ENCODE results near the gene MCM6. TPM values are rescaled to one million over a fixed set of nuclear protein-coding genes. Genes with fewer than 3 reads are reported as not detected.
"Not testable (repeated sequence)": the region's sequence is repeated elsewhere in the genome, so short reads cannot be mapped to it uniquely, and the experiment has no call there.

The MCM6 gene
- total and polyA plus RNA-seq, 4 donors = 6.8 to 15.6 (median 11.2) TPM

GRCh38 chr2:135817951-135818350, 58.3 kb downstream of the MCM6 start:
- H3K9me3 ChIP-seq (ENCODE audit: control insufficient read depth in 4 of 4, insufficient read depth in 3 of 4, low read length in 3 of 4) = no peaks in the 10 kb centered on the region
- WGBS, 2 donors = 71 to 72% methylated on average over 4 of the region's 4 CpGs
- TF ChIP-seq, protein P1, sequence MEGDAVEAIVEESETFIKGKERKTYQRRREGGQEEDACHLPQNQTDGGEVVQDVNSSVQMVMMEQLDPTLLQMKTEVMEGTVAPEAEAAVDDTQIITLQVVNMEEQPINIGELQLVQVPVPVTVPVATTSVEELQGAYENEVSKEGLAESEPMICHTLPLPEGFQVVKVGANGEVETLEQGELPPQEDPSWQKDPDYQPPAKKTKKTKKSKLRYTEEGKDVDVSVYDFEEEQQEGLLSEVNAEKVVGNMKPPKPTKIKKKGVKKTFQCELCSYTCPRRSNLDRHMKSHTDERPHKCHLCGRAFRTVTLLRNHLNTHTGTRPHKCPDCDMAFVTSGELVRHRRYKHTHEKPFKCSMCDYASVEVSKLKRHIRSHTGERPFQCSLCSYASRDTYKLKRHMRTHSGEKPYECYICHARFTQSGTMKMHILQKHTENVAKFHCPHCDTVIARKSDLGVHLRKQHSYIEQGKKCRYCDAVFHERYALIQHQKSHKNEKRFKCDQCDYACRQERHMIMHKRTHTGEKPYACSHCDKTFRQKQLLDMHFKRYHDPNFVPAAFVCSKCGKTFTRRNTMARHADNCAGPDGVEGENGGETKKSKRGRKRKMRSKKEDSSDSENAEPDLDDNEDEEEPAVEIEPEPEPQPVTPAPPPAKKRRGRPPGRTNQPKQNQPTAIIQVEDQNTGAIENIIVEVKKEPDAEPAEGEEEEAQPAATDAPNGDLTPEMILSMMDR (IDR thresholded peaks at IDR 0.05; ENCODE audit: control extremely low read depth, extremely low read depth) = no peak

GRCh38 chr2:135817466-135817865, 58.8 kb downstream of the MCM6 start:
- Histone ChIP-seq H3K36me3 (ENCODE audit: control insufficient read depth in 4 of 4, insufficient read depth in 4 of 4, low read length in 4 of 4) (no peaks in the 10 kb centered on the region), H3K4me1 (ENCODE audit: control insufficient read depth in 5 of 5, insufficient read depth in 5 of 5, low read length in 5 of 5) (no peaks in the 10 kb centered on the region), H3K27me3 (ENCODE audit: control insufficient read depth in 3 of 3, insufficient read depth in 3 of 3, low read length in 2 of 3) (no peaks in the 10 kb centered on the region), H3K9ac (ENCODE audit: insufficient read depth in 1 of 2, low read length in 2 of 2) (no peak overlapping the region), H3K4me3 (no peak overlapping the region), H3K9me3 (ENCODE audit: control insufficient read depth in 4 of 4, insufficient read depth in 3 of 4, low read length in 3 of 4) (no peaks in the 10 kb centered on the region), H3K27ac (ENCODE audit: low read depth in 1 of 2, low read length in 1 of 2) (no peak overlapping the region)
- 90% methylated on average over 18 of the region's 18 CpGs for WGBS, 2 donors
- no peak for DNase-seq
- ATAC-seq (ENCODE audit: insufficient read depth, low FRiP score) = peak; percentile 47
- TF ChIP-seq, protein P1 (IDR thresholded peaks at IDR 0.05; ENCODE audit: control extremely low read depth, extremely low read depth) = no peak

More at GRCh38 chr2:135817951-135818350, 58.3 kb downstream of the MCM6 start:
- no peak overlapping the region for H3K27ac ChIP-seq (ENCODE audit: low read depth in 1 of 2, low read length in 1 of 2)
- no peaks in the 10 kb centered on the region for H3K36me3 ChIP-seq (ENCODE audit: control insufficient read depth in 4 of 4, insufficient read depth in 4 of 4, low read length in 4 of 4)
- DNase-seq (no peak), ATAC-seq (ENCODE audit: insufficient read depth, low FRiP score) (no peak)
- H3K27me3 ChIP-seq (ENCODE audit: control insufficient read depth in 3 of 3, insufficient read depth in 3 of 3, low read length in 2 of 3) = no peaks in the 10 kb centered on the region
- H3K4me1 ChIP-seq (ENCODE audit: control insufficient read depth in 5 of 5, insufficient read depth in 5 of 5, low read length in 5 of 5) = no peaks in the 10 kb centered on the region
- no peak overlapping the region for H3K4me3 ChIP-seq
- no peak overlapping the region for H3K9ac ChIP-seq (ENCODE audit: insufficient read depth in 1 of 2, low read length in 2 of 2)

DNA sequence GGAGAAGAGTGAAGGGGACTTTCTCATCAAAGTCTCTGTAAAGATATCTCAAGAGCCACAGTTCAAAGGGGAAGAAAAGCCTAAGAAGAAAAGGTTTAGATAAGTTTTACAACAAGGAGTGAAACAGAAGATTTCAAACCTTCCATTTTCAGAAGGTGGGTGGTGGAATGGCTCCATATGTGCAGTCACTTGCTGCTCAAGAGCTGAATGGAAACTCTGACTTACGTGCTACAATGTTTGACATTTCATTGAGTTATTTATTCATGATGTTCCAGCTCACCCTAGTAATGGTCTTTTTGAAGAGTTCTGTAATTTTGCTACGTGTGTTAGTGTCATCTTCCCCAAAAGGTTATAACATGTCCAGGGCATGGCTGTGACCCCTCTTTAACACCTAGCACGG, 61.0 kb downstream of the MCM6 start:
- Histone ChIP-seq H3K9me3 (ENCODE audit: control insufficient read depth in 4 of 4, insufficient read depth in 3 of 4, low read length in 3 of 4) (no peaks in the 10 kb centered on the region), H3K9ac (ENCODE audit: insufficient read depth in 1 of 2, low read length in 2 of 2) (no peak overlapping the region), H3K27ac (ENCODE audit: low read depth in 1 of 2, low read length in 1 of 2) (no peak overlapping the region), H3K4me1 (ENCODE audit: control insufficient read depth in 5 of 5, insufficient read depth in 5 of 5, low read length in 5 of 5) (no peaks in the 10 kb centered on the region), H3K36me3 (ENCODE audit: control insufficient read depth in 4 of 4, insufficient read depth in 4 of 4, low read length in 4 of 4) (no peaks in the 10 kb centered on the region), H3K27me3 (ENCODE audit: control insufficient read depth in 3 of 3, insufficient read depth in 3 of 3, low read length in 2 of 3) (no peaks in the 10 kb centered on the region), H3K4me3 (no peak overlapping the region)
- WGBS, 2 donors = 78 to 82% methylated on average over 3 of the region's 3 CpGs
- TF ChIP-seq, protein P1 (IDR thresholded peaks at IDR 0.05; ENCODE audit: control extremely low read depth, extremely low read depth) = no peak
- DNase-seq (no peak), ATAC-seq (ENCODE audit: insufficient read depth, low FRiP score) (no peak)

DNA sequence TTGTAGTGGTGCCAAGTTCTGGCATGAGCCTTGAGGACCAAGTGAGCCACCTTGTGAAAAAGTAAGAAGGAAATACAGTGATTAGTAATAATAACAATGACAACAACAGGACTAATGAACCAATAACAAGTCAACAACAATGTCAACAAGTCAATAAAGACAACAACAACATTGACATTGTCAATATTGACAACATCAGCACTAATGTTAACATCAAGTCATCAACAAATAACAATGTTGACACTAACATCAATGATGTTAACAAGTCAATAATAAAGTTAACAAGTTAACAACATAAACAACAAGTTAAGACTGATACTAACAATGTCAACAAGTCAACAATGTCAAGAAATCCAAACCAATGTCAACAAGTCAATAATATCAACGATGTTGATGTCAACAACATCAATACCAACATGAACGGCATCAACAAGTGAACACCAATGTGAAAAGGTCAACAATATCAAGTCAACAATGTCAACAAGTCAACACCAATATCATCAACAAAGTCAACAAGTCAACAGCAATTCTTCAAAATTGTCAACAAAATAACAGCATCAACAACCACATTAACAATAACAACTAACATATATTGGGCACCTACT, 63.2 kb downstream of the MCM6 start:
- TF ChIP-seq, protein P1 (IDR thresholded peaks at IDR 0.05; ENCODE audit: control extremely low read depth, extremely low read depth) = no peak

DNA sequence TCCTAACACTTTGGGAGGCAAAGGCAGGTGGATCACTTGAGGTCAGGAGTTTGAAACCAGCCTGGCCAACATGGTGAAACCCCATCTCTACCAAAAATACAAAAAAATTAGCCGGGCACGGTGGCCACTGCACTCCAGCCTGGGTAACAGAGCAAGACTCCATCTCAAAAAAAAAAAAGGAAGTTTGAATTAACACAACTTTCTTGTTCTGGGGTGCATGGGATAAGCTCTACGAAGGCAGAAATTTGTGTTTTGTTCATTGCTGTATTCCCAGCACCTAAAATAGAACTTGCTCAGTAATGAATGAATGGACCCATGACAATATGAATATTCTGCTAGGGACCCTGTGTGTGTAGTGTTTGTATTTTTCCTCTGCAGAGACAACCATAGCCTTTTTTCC, 68.4 kb downstream of the MCM6 start:
- not testable (repeated sequence) for H3K4me1 ChIP-seq (ENCODE audit: control insufficient read depth in 5 of 5, insufficient read depth in 5 of 5, low read length in 5 of 5); H3K9me3 ChIP-seq (ENCODE audit: control insufficient read depth in 4 of 4, insufficient read depth in 3 of 4, low read length in 3 of 4); H3K27me3 ChIP-seq (ENCODE audit: control insufficient read depth in 3 of 3, insufficient read depth in 3 of 3, low read length in 2 of 3); ATAC-seq (ENCODE audit: insufficient read depth, low FRiP score); H3K27ac ChIP-seq (ENCODE audit: low read depth in 1 of 2, low read length in 1 of 2); H3K4me3 ChIP-seq; DNase-seq; H3K9ac ChIP-seq (ENCODE audit: insufficient read depth in 1 of 2, low read length in 2 of 2); H3K36me3 ChIP-seq (ENCODE audit: control insufficient read depth in 4 of 4, insufficient read depth in 4 of 4, low read length in 4 of 4)
- WGBS, 2 donors = 92% methylated on average over 3 of the region's 3 CpGs

More for the DNA sequence above, 63.2 kb downstream of the MCM6 start:
- ATAC-seq (ENCODE audit: insufficient read depth, low FRiP score) (no peak), DNase-seq (no peak)
- no peaks in the 10 kb centered on the region for H3K36me3 ChIP-seq (ENCODE audit: control insufficient read depth in 4 of 4, insufficient read depth in 4 of 4, low read length in 4 of 4)
- no peak overlapping the region for H3K9ac ChIP-seq (ENCODE audit: insufficient read depth in 1 of 2, low read length in 2 of 2)
- 73 to 86% methylated on average over 2 of the region's 2 CpGs for WGBS, 2 donors
- H3K4me3 ChIP-seq = no peak overlapping the region
- H3K27ac ChIP-seq (ENCODE audit: low read depth in 1 of 2, low read length in 1 of 2) = no peak overlapping the region
- no peaks in the 10 kb centered on the region for H3K27me3 ChIP-seq (ENCODE audit: control insufficient read depth in 3 of 3, insufficient read depth in 3 of 3, low read length in 2 of 3)
- no peaks in the 10 kb centered on the region for H3K9me3 ChIP-seq (ENCODE audit: control insufficient read depth in 4 of 4, insufficient read depth in 3 of 4, low read length in 3 of 4)
- H3K4me1 ChIP-seq (ENCODE audit: control insufficient read depth in 5 of 5, insufficient read depth in 5 of 5, low read length in 5 of 5) = no peaks in the 10 kb centered on the region
